ENCODE measurements around the gene TAS2R8.
"Not testable (repeated sequence)": the region's sequence is repeated elsewhere in the genome, so short reads cannot be mapped to it uniquely, and the experiment has no call there.

TAS2R8 gene, protein sequence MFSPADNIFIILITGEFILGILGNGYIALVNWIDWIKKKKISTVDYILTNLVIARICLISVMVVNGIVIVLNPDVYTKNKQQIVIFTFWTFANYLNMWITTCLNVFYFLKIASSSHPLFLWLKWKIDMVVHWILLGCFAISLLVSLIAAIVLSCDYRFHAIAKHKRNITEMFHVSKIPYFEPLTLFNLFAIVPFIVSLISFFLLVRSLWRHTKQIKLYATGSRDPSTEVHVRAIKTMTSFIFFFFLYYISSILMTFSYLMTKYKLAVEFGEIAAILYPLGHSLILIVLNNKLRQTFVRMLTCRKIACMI

DNA sequence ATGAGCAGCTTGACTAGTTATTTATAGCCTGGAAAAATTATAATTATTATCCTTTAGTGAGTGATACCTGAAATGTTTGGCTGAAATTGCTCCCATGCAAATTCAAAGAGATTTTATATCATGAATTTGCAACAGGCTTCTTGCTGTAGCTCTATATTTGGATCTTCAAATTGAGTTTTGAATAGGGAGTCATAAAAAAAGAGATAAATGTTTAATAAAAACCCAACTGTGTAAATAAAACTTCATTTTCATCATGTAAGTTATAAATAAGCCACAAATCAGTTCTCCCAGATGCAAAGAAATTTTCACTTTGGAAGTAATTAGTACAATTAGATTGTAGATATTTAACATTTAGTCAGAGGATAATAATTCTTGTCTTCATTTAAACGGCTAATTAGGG is at the start of gene TAS2R8:
TSS of gene TAS2R8 (minus strand) at position 101 of the 400 bp plus-strand sequence. CDS start 306 bp downstream, outside the sequence.
- DNase-seq (ENCODE audit: low spot score), result no peak

DNA sequence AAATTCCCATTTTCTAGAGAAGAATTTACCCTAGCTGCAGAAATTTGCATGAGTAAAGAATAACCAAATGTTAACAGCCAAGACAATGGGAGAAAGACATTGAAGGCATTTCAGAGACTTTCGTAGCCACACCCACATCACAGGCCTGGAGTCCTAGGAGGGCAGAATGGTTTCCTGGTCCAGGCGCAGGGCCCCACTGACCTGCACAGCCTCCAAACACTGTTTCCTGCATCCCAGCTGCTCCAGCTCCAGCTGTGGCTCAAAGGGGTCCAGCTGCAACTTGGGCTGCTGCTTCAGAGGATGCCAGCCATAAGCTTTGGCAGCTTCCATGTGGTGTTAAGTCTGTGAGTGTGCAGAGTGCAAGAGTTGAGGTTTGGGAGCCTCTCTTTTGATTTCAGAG is 48.7 kb upstream of the TAS2R8 start:
- no peak for DNase-seq (ENCODE audit: low spot score)

- DNase-seq (ENCODE audit: low spot score), result no peak
Measured at GRCh38 chr12:10853776-10854175, 46.7 kb upstream of the TAS2R8 start.

GRCh38 chr12:10851243-10851858 is 44.3 kb upstream of the TAS2R8 start:
- no peak for DNase-seq (ENCODE audit: low spot score)

DNA sequence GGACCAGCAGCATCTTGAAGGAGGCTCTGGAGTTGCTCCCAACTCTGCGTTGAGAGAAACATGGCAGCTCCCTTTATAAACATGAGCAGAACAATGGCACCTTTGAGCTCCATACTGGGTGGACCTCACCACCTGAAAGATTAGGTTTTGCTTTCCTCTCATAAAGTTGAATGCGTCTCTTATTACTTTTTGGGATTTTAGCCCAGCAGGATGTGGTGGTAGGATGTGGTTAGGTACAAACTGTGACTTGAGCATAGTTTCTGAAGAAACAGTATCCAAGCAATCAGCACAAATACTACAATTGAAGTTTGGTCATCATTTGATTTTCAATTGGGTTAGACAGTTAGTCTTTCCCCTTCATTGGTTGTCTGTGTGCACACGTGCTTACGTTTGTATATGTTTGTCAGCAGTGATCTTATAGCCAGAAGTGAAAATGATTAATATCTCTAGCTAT is 42.4 kb upstream of the TAS2R8 start, which contains the start of gene PRR4:
TSS of gene PRR4 (minus strand) at position 51 of the 454 bp plus-strand sequence. CDS start at position 13, 38 bp downstream.
- no peak for DNase-seq (ENCODE audit: low spot score)

DNA sequence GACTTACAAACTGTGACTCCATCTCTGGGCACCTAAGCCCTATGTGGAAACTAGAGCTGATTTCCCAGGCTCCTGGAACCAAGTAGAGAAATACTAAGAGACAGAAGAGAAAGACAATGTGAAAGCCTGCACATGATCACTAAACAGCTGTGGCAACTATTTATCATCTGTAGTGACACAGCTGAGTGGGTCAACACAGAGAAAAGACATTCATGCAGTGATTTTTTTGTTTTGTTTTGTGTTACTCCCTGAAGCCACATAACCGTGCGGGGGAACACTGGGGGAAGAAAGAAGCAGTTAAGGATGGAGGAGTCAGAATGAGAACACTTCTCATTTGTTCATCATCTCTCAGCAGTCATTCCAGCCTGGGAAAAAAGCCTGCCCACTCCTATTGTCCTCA is 40.7 kb upstream of the TAS2R8 start:
- DNase-seq (ENCODE audit: low spot score), result no peak

DNA sequence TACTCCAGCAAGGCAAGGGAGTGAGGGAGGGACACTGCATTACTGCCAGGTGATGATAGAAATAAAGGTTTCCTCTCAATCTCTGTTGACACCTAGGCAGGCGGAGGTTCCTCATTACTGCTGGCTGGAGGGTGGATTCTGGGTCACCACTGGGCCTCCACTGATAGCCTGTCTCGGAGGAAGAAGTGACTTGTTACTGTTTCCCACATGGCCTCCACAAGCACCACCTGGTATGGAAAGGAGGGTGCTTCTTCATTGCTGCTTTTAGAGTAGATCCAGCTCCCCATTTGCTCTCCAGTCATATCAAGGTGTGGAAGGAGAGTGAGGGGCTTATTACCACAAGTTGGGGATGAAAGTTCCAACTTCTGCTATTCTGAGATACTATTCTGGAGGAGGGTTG is 35.8 kb upstream of the TAS2R8 start:
- no peak for DNase-seq (ENCODE audit: low spot score)

DNA sequence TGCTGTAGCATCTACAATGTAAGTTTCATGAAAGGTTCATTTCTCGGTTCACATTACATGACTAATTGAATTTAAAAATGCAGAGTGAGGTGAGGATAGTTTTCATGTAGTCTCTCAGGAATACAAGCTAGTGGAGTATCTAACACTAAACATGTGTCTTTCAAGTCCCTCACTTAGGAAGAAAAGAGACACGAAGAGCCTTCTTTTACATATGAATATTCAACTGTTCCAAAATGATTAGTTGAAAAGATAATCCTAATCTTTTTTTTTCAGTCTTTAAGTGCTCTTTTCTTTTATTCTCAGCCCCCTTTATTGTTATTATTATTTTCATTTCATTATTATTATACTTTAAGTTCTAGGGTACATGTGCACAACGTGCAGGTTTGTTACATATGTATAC is 31.4 kb upstream of the TAS2R8 start:
- DNase-seq (ENCODE audit: low spot score), result no peak

- no peak for DNase-seq (ENCODE audit: low spot score)
Measured at GRCh38 chr12:10829994-10830393, 22.9 kb upstream of the TAS2R8 start.

GRCh38 chr12:10826258-10826657 is 19.2 kb upstream of the TAS2R8 start, which contains the start of gene TAS2R10:
Gene TAS2R10, minus strand, starts transcription at chr12:10826358. Its CDS starts 89 bp downstream, at chr12:10826269.
- DNase-seq (ENCODE audit: low spot score), result no peak

DNA sequence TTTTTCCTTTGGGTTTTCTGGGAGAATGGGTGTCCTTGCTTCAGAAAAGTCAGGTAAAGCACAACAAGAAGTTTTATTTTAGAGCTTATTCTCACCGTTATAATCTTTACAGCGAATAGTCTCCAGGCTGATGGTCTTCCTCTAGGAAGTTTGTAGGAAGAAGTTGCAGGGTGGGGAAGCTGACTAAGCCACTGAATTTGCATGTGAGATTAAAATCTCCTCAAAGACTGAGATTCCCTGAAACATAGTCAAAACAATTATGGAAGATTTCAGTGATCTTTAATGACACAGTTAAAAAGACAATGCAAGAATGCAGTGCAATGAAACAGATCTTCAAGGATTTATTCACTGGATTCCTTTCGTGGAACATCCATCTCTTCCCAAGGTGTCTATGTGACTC is 17.9 kb upstream of the TAS2R8 start:
- no peak for DNase-seq (ENCODE audit: low spot score)

DNA sequence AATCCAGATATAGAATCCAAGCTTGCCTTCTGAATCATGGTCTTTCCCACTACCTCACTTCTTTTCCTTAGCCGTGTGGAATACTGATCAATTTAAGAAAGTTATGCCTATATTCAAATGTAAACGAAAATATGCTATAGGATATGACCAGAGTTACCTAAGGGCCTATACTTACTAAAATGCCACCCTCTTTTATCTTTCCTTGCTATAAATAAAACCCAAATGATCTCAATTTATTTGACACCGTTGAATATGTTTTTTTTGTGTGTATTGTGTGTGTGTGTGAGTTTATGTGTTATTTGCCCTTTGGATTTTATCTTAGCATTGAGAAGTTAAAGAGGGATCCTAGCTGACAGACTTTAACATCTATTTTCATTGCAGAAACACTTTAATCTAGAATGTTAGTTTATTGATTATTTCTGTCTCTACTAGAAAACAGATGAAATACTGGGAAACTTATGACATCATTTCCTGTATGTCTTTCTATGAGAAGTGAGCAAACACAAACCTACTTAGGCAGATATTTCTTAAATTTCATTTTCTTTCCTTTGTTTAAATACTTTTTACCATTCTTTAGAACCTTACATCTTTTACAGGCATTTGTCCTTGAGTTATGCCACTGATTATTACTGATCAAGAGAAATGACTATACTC is 4.9 kb upstream of the TAS2R8 start:
- DNase-seq (ENCODE audit: low spot score), result no peak

GRCh38 chr12:10810068-10810467 is 3.0 kb upstream of the TAS2R8 start, which contains the start of gene TAS2R9:
Gene TAS2R9, minus strand, starts transcription at chr12:10810168. Its CDS starts 93 bp downstream, at chr12:10810075.
- DNase-seq (ENCODE audit: low spot score), result no peak

DNA sequence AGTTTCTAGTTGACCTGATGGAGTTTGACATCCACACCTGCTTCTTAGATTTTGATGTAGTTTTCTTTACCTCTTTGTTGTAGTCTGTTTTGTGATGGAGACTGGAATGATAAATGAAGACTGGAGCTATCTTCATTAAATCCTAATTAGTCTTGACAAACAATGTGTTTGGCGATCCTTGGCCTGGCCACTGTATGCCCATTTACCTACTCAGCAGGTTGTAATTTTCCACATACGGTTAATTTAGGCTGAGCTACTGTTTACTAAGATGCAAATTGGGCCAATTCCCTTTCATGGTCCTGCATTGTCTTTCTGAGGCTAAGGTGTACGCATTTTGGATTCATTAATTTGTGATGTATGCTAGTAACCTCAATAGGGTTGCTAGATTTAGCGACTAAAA is 4.5 kb downstream of the TAS2R8 start, which contains the start of gene TAS2R7:
TSS of gene TAS2R7 (minus strand) at position 41 of the 400 bp plus-strand sequence. CDS start 57 bp downstream, outside the sequence.
- no peak for DNase-seq (ENCODE audit: low spot score)

- DNase-seq (ENCODE audit: low spot score), result no peak
Measured at GRCh38 chr12:10801741-10802140, 5.3 kb downstream of the TAS2R8 start.

DNA sequence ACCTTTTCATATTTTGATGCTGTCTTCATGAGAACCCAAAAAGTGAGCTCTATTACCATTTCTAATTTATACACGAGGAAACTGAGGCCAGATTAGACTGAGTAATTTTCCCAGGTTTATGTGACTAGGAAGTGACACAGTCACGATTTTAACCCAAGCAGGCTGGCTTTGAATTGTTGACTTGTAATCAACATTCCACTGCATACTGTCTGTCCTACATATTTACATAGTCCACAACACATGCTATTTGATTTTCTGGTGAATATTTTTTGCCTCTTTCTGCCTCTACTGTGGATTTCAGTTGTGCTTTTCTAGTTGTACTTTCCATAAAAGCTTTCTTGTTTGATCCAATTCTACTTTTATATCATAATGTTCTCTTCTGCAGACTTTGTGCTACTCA is 12.9 kb downstream of the TAS2R8 start:
- no peak for DNase-seq (ENCODE audit: low spot score)

- not testable (repeated sequence) for DNase-seq (ENCODE audit: low spot score)
Measured at GRCh38 chr12:10791769-10792168, 15.3 kb downstream of the TAS2R8 start.

DNA sequence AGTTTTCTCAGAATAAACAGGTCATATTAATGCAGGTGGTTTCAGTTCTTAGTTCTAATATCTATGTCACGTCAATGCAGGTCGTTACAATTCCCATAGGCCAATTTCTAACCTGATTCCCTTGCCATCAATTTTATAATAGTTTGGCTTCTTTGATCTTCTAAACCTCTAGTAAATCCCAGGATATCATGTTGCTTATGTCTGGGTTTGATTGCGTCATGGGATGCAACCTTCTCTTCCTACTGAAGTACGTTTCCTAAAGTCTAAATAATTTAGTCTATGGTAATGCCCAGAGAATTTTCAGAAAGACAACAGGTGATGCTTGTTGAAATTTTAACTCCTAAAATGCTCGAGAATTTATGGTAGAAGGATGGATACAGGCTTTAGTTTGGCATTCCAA is 23.8 kb downstream of the TAS2R8 start:
- DNase-seq (ENCODE audit: low spot score), result no peak

DNA sequence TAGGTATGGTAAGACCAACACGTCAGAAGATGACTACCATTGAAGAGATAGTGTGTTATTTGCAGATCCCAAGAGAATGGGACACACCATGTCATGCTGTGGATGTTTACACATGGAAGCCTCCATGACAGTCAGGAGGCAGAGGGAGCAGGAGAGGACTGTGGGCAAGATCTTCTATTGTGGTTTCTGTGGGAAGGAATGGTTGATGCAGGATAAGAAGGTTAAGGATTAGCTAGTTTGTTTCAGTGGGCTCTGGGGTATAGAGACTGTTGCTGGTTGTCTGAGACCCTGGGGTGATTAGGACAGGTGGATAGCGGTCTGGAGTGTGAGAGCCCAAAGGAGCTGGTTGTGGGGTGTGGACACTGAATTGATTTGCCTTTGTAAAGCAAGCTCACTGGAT is 28.0 kb downstream of the TAS2R8 start:
- DNase-seq (ENCODE audit: low spot score), result no peak

- peak; percentile 4 for DNase-seq (ENCODE audit: low spot score)
Measured at GRCh38 chr12:10771132-10771733, 35.9 kb downstream of the TAS2R8 start.

GRCh38 chr12:10759657-10760056 is 47.4 kb downstream of the TAS2R8 start:
- no peak for DNase-seq (ENCODE audit: low spot score)

DNA sequence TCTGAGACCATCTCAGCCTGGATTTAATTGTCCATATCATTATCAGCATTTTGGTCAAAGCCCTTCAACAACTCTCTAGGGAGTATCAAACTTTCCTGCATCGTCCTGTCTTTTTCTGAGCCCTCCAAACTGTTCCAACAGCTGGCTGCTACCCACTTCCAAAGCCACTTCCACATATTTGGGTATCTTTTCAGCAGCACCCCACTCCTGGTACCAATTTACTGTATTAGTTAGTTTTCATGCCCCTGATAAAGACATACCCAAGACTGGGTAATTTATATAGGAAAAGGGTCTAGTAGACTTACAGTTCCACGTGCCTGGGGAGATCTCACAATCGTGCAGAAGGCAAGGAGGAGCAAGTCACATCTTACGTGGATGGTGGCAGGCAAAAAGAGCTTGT is 50.9 kb downstream of the TAS2R8 start:
- no peak for DNase-seq (ENCODE audit: low spot score)
